ENCODE data around the gene RPS6KA4.

The RPS6KA4 gene

DNA sequence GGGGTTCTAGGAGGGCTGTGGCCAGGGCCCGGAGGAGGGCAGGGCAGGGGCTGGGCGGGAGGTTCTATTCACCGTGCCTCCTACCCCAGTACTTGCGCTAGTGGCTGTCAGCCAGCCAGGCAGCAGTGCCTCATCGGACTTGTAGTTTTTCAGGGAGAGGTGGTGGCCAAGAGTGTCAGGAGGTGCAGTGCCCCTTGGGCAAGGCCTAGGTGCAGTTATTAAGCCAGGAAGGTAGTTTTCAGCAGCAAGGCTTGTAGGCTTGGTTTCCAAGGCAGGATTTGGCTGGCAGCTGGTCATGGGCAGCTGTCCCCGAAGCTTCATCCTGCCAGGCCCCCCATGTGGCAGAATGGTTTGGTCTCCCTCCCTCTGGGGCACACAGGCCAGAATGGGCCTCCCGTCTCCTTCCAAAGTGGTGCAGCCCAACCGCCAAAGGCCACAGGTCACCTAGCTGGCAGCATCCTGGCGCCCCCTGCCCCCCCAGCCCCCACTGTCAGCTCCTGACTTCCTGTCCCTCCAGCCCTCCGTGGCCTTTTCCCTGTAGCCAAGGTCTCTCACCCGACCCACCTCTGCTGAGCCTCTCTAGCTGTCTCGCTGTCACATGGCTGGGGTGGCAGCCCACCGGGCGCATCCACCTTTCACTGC, 10.5 kb upstream of the RPS6KA4 start:
- DNase-seq (ENCODE audit: low read depth in 2 of 2), result no peak

GRCh38 chr11:64349025-64349387, 10.0 kb upstream of the RPS6KA4 start:
- DNase-seq (ENCODE audit: low read depth in 2 of 2), result no peak

DNA sequence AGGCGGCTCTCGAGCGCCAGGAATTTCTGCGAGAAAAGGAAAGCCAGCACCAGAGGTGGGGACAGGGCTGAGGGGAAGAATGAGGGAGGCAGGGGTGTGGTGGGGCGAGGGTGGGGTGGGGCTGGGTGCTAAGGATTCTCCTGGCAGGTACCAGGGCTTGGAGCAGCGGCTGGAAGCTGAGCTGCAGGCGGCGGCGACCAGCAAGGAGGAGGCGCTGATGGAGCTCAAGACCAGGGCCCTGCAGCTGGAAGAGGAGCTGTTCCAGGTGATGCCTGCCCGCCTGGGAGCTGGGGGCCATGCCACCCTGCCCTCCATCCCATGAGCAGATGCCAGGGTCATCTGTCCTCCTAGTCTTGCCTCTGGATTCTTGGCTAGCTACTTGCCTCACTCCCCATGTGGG, 9.6 kb upstream of the RPS6KA4 start:
- DNase-seq (ENCODE audit: low read depth in 2 of 2), result no peak

DNA sequence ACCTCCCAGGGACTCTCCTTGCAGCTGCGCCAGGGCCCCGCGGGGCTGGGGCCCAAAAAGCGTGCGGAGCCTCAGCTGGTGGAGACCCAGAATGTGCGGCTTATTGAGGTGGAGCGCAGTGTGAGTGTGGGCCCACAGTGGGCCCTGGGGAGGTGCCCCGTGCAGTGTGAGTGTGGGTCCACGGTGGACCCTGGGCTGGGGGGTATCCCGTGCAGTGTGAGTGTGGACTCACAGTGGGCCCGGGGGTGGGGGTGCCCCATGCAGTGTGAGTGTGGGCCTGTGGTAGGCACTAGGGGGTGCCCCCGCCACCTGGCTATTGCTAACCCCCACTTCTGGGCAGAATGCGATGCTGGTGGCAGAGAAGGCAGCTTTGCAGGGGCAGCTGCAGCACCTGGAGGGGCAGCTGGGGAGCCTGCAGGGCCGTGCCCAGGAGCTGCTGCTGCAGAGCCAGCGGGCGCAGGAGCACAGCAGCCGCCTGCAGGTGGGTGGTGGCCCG, 7.8 kb upstream of the RPS6KA4 start:
- DNase-seq (ENCODE audit: low read depth in 2 of 2), result no peak

DNA sequence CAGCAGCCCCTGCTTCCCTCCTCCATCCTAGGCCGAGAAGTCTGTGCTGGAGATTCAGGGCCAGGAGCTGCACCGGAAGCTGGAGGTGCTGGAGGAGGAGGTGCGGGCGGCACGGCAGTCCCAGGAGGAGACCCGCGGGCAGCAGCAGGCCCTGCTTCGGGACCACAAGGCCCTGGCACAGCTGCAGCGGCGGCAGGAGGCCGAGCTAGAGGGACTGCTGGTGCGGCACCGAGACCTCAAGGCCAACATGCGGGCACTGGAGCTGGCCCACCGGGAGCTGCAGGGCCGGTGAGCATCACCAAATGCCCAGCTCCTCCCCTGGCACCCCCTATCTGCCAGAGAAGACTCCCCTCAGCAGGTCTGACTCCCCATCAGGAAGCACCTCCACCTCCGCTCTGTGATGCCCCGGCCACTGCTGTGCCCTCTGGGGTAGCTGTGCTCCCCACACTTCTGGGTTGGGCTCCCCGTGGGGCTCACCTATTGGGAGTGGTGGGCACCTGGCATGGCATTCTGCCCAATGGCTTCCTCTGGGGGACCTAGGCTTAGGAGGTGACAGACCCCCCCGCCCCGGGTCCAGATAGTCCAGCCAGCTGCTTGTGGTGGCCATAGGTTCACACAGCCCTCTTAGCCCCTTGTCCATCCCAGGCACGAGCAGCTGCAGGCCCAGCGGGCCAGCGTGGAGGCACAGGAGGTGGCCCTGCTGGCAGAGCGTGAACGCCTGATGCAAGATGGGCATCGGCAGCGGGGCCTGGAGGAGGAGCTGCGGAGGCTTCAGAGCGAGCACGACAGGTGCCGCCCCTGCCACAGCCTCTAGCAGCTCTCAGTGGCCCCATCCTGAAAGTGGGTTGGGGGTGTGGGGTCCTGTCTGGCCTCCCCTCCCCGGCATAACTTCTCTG, 6.6 kb upstream of the RPS6KA4 start:
- no peak for DNase-seq (ENCODE audit: low read depth in 2 of 2)

DNA sequence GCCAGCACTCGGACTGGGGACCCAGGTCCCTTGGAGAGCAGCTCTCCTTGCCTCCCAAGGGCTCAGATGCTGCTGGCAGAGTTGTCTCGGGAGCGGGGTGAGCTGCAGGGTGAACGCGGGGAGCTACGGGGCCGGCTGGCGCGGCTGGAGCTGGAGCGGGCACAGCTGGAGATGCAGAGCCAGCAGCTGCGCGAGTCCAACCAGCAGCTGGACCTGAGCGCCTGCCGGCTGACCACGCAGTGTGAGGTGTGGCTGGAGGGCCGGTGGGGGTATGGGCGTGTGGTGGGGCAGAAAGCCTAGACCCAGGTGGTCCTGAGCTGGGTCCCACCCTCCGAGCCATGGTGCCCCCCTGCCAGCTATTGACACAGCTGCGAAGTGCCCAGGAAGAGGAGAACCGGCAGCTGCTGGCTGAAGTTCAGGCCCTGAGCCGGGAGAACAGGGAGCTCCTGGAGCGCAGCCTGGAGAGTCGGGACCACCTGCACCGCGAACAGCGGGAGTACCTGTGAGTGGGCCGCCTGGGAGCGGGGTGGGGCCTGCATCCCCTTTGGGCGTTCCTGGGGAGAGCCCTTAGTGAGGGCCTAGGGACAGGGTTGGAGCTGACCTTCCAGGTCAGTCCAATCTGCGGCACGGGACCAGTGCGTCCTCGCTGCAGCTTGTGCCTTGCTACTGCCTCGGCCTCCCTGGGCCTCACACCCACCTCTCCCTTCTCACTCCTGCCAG, 5.8 kb upstream of the RPS6KA4 start:
- no peak for DNase-seq (ENCODE audit: low read depth in 2 of 2)

DNA sequence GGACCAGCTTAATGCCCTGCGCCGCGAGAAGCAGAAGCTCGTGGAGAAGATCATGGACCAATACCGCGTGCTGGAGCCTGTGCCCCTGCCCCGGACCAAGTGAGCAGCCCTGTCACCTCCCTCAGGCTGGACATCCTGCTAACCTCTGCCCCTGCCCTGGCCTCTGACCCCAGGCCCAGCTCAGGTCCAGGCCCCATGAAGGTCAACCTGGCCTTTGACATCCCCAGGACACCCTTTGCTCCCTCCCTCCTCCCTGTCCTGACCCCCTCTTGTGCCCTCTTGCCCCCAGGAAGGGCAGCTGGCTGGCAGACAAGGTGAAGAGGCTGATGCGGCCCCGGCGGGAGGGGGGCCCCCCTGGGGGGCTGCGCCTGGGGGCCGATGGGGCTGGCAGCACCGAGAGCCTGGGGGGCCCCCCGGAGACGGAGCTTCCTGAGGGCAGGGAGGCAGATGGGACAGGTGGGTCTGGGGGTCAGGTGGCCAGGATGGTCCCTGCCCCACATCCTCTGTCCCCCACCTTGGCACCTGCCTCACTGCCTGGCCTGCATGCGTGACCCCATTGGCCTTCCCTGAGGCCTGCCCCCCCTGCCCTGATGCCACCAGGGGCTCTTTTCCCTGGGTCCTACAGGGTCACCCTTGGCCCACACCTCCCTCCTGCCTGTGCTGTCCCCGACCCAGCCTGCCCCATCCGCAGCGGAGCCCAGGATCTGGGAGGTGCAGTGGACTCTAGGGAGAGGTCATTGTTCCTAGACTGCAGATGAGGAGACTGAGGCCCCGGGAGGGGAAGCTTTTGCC, 5.1 kb upstream of the RPS6KA4 start:
- no peak for DNase-seq (ENCODE audit: low read depth in 2 of 2)

- DNase-seq (ENCODE audit: low read depth in 2 of 2), result no peak
Measured at GRCh38 chr11:64355078-64355940, 3.7 kb upstream of the RPS6KA4 start.

GRCh38 chr11:64356498-64357411, 2.2 kb upstream of the RPS6KA4 start:
- DNase-seq (ENCODE audit: low read depth in 2 of 2), result peak in 1 of 2 donors; percentile 43

DNA sequence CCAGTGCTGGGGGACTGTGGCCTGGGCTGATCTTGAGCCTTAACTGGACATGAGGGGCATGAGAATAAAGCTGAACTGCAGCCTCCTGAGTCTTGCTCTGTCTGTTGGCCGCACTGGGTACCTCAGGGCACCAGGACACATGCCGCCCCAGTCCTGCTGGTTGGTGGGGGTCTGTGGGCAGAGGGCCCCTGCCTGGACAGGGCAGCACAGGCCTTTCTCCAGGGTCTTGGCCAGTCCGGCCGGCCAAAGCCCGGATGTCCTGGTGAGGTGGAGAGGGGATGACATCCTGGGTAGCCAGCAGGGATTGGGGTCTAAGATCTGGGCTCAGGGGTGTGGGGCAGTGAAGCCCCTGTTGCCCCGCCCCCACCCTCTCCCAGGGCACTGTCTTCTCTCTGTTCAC, 1.5 kb upstream of the RPS6KA4 start:
- DNase-seq (ENCODE audit: low read depth in 2 of 2), result no peak

DNA sequence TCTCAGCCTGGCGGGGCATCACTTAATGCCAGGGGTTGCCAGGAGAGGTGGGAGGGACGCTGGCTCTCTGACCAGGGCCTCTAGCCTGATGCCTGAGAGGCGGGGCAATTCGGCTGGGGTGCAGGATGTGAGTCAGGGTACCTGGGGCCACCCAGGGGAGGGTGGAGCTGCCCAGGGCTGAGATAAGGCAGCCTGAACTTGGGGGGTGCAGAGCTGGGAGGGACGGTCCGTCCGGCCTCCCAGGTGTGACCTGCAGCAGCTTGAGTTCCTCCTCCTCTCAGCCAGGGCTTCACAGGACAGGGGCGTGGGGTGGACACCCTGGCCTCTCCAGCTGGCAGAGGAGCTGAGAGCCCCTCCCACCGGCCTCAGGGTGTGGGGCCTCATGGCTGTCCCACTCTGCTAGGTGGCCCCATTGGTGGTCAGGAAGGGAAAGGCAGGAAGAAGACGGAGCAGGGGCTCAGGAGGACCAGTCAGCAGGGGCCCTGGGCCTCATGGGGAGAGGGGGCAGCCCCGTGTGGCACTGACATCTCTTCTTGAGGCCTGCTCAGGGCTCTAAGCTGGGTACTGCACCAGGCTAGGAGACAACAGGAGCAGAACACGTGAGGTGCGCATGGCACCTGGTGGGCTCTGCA, 942 bp upstream of the RPS6KA4 start:
- DNase-seq (ENCODE audit: low read depth in 2 of 2), result peak in 1 of 2 donors; percentile 50

- no peak for DNase-seq (ENCODE audit: low read depth in 2 of 2)
Measured at GRCh38 chr11:64358536-64358906, 441 bp upstream of the RPS6KA4 start.

DNA sequence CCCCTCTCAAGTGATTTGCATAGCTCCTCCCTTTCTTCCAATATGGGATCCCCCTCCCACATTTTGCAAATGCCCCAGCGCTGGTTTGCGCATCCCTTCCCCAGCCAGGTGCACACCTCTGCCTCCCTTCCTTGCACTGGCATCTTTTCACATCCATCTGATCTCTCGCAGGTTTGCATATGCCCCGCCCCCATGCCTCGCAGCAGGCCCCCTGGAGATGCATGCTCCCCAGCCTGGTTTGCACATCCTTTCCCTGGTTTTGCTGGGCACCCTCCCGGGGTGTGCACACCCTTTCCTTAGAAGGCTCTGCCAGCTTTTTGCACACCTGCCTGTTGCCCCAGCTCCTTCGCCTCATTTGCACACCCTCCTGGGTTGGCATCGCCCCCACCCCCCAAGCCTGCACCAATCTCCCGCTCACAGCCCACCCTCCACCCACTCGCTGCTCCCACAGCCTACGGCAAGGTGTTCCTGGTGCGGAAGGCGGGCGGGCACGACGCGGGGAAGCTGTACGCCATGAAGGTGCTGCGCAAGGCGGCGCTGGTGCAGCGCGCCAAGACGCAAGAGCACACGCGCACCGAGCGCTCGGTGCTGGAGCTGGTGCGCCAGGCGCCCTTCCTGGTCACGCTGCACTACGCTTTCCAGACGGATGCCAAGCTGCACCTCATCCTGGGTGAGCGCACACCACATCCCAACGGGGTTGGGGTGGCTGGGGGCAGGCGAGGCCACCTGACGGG, 917 bp downstream of the RPS6KA4 start:
- DNase-seq (ENCODE audit: low read depth in 2 of 2), result no peak

- DNase-seq (ENCODE audit: low read depth in 2 of 2), result no peak
Measured at GRCh38 chr11:64360448-64360921, 1.5 kb downstream of the RPS6KA4 start.

DNA sequence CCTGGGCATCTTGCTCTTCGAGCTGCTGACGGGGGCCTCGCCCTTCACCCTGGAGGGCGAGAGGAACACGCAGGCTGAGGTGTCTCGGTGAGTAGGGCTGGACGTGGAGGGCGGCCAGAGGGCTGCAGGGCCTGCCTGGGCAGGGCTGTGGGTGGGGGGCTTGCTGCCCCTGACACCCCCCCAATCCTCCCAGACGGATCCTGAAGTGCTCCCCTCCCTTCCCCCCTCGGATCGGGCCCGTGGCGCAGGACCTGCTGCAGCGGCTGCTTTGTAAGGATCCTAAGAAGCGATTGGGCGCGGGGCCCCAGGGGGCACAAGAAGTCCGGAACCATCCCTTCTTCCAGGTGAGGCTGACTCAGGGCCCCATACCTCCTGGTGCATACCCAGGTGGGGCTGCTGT, 2.7 kb downstream of the RPS6KA4 start:
- no peak for DNase-seq (ENCODE audit: low read depth in 2 of 2)

GRCh38 chr11:64362339-64362738, 3.4 kb downstream of the RPS6KA4 start:
- no peak for DNase-seq (ENCODE audit: low read depth in 2 of 2)

- no peak for DNase-seq (ENCODE audit: low read depth in 2 of 2)
Measured at GRCh38 chr11:64364435-64364834, 5.5 kb downstream of the RPS6KA4 start.

GRCh38 chr11:64364911-64365310, 5.9 kb downstream of the RPS6KA4 start:
- no peak for DNase-seq (ENCODE audit: low read depth in 2 of 2)

Data from stimulated activated CD4-positive, alpha-beta T cell treated with anti-CD3 and anti-CD28 coated beads, Interleukin-4, amount 100 ng/mL, for 48 hours (primary cell).